Colonic mucosa (tissue), 4 donors: ENCODE measurements around the gene VCX. TPM values are rescaled to one million over a fixed set of nuclear protein-coding genes. Genes with fewer than 3 reads are reported as not detected.
"Not testable (repeated sequence)": the region's sequence is repeated elsewhere in the genome, so short reads cannot be mapped to it uniquely, and the experiment has no call there.

Experiments used
- DNase-seq: peaks from one replicate; pipeline ENCODE4 v3.0.0-alpha.2; 2020
- H3K27ac ChIP-seq: fragments of 200-600 bp; one replicate; pipeline ENCODE4 v1.8.0; 2021
- H3K27me3 ChIP-seq: fragments of 200-600 bp; one replicate; pipeline ENCODE4 v1.8.0; 2021
- H3K36me3 ChIP-seq: fragments of 200-600 bp; one replicate; pipeline ENCODE4 v1.8.0; 2021
- H3K4me1 ChIP-seq: fragments of 200-600 bp; one replicate; pipeline ENCODE4 v1.8.0; 2021; ENCODE audit warnings: mild to moderate bottlenecking
- H3K4me3 ChIP-seq: fragments of 200-600 bp; one replicate; pipeline ENCODE4 v1.8.0; 2021
- H3K9ac ChIP-seq, 2 donors: one replicate each; pipeline ENCODE4 v1.7.0; 2013; ENCODE audit warnings: control low read depth in 2 of 2, low read depth in 2 of 2, low read length in 2 of 2
- H3K9me3 ChIP-seq: fragments of 200-600 bp; one replicate; pipeline ENCODE4 v1.8.0; 2021
- intact Hi-C: fragments of 100-400 bp; cut with DNase I; formaldehyde crosslinking; loops from one replicate; pipeline ENCODE4 v1.14.1; 2022
- total RNA-seq, 2 donors: library from RNA; stranded (reverse); fragmentation: NEBNext Ultra II Directional in 1 of 2; extraction: Animal tissue kit (Norgen Biotek cat#: 25700) in 1 of 2; gene quantifications; one replicate each; pipeline ENCODE4 v1.2.1, GENCODE V29; 2021
- TF ChIP-seq, protein P1 (sequence below): fragments of 200-600 bp; IDR thresholded peaks from one replicate; pipeline ENCODE4 v1.8.0; 2022; ENCODE audit warnings: antibody characterized with exemption, mild to moderate bottlenecking
- donor health status: healthy.
- donor health status: DM: no; HTN: no; CAD: no.
- donor health status: DM: no; HTN: no; CAD: no.

Gene VCX
- not detected for total RNA-seq

DNA sequence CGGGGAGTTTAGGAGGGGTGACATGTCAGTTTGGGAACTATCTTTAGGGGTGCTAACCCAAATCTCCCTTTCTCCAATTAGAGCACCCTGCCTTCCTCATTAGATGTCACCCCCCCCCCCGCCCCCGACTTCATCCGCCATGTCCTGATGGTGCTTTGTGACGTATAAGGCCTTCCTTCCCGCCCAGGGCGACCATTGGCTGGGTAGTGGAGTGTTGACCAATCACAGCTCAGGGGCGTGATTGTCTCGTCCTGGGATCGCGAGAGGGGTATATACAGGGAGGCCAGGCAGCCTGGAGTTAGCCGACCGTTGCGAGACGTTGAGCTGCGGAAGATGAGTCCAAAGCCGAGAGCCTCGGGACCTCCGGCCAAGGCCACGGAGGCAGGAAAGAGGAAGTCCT is at the start of gene VCX:
VCX (plus strand) TSS at position 301 of the 400 bp plus-strand sequence; CDS start at position 334, 33 bp downstream.
- H3K27me3 ChIP-seq, H3K36me3 ChIP-seq, H3K4me3 ChIP-seq, H3K27ac ChIP-seq, H3K9me3 ChIP-seq, DNase-seq, intact Hi-C loops, H3K4me1 ChIP-seq, H3K9ac ChIP-seq: not testable (repeated sequence)

DNA sequence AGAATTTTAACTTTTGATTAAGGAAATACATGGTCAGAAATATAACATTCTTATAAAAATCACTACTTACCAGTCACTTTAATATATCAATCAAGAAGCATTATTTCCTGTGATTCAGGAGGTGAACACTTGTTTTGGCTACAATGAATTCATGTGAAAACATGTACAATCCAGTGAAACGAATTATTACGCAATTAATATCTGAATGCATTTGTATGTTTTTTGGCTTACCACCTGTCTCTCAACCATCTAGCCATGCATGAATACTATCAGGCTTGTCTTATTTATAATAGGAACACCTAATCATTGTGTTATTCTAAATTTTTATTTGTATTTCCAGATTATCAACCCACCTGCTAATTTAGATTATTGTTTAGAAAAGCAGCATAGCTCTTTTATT is 44.6 kb upstream of the VCX start:
- Histone ChIP-seq H3K27ac (no peak overlapping the region), H3K27me3 (no peaks in the 10 kb centered on the region), H3K9me3 (no peaks in the 10 kb centered on the region), H3K4me1 (no peaks in the 10 kb centered on the region), H3K36me3 (no peaks in the 10 kb centered on the region), H3K4me3 (no peak overlapping the region), H3K9ac (no peak overlapping the region)
- intact Hi-C loops: no loop called here
- no peak for DNase-seq
- TF ChIP-seq, protein P1, sequence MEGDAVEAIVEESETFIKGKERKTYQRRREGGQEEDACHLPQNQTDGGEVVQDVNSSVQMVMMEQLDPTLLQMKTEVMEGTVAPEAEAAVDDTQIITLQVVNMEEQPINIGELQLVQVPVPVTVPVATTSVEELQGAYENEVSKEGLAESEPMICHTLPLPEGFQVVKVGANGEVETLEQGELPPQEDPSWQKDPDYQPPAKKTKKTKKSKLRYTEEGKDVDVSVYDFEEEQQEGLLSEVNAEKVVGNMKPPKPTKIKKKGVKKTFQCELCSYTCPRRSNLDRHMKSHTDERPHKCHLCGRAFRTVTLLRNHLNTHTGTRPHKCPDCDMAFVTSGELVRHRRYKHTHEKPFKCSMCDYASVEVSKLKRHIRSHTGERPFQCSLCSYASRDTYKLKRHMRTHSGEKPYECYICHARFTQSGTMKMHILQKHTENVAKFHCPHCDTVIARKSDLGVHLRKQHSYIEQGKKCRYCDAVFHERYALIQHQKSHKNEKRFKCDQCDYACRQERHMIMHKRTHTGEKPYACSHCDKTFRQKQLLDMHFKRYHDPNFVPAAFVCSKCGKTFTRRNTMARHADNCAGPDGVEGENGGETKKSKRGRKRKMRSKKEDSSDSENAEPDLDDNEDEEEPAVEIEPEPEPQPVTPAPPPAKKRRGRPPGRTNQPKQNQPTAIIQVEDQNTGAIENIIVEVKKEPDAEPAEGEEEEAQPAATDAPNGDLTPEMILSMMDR: no peak

DNA sequence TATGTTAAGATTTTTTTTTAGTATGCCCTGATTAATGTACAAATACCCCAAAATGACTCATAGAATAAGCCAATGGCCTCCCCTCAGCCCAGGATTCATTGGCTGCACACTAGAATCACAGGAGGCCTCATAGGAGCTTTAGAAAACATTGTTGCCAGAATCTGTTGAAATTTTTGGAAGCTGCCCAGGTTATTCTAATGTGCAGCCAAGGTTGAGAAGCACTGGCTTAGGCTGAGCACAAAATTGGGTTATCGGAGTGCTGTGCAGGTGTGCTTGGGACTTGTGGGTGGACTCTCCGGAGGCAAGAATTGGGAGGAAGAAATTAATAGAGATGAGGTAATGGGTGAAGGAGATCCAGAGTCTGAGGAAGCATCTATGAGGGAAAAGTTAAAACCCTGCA is 41.3 kb upstream of the VCX start:
- Histone ChIP-seq H3K36me3 (no peaks in the 10 kb centered on the region), H3K4me3 (no peak overlapping the region), H3K9me3 (no peaks in the 10 kb centered on the region), H3K9ac (no peak overlapping the region), H3K27me3 (no peaks in the 10 kb centered on the region), H3K27ac (no peak overlapping the region), H3K4me1 (no peaks in the 10 kb centered on the region)
- DNase-seq: no peak
- intact Hi-C loops: no loop called here
- TF ChIP-seq, protein P1: no peak

DNA sequence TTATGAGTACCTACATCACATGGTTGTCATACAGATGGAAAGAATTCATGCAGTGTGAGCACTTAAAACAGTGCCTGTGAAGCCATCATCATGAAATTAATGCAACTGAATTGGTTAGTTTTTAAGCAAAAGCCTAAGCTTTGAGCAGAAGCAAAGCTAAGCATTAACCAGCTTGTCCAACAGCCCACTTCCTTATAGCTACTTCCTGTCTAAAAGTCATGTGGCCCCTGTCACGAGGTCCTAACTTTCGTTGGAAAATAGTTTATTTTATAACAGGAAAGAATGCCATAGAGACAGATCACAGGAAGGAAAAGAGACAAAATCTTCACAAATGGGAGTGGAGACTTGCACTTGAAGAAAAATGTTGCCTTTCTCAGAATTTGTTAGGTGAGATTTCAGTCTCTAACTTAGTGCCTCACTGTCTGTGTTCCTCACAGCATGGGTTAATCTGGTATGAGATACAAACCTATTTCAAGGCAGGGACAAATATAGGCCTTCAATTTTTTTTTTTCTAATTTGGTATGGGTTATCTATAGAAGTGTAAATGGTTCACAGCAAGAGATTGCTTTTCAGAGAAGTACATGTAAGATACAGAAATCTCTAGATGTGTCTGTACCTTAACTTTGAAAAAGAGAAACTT is 27.7 kb upstream of the VCX start:
- H3K4me3 ChIP-seq: no peak overlapping the region
- TF ChIP-seq, protein P1: no peak

DNA sequence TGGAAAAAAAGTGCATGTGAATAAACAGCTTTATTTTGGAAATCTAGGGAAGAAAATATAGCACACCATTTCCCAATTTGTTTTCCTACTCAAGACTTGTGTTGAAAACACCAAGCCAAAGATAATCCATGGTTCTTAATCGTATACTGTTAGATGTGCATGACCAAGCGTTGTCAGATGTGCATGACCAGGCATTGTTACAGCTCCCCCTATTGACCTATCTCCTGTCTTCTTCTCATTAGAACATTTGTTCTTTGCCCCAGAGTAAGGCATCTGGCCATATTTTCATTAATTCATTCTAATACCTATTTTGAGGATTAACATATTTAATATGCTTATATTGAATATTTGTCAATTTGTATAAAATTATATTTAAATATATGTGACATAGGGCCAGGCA is 14.4 kb upstream of the VCX start:
- TF ChIP-seq, protein P1: peak; percentile 30
- H3K27me3 ChIP-seq: no peaks in the 10 kb centered on the region
- no peak overlapping the region for H3K9ac ChIP-seq
- DNase-seq: no peak
- no peaks in the 10 kb centered on the region for H3K9me3 ChIP-seq
- no peaks in the 10 kb centered on the region for H3K4me1 ChIP-seq
- intact Hi-C loops: loop anchor here (10.0 kb wide), 1 partner anchor 104 kb away; no protein-coding TSS in a partner anchor
- no peak overlapping the region for H3K4me3 ChIP-seq
- H3K27ac ChIP-seq: no peak overlapping the region
- H3K36me3 ChIP-seq: no peaks in the 10 kb centered on the region

More for the DNA sequence above, 27.7 kb upstream of the VCX start:
- H3K36me3 ChIP-seq: no peaks in the 10 kb centered on the region
- no peaks in the 10 kb centered on the region for H3K9me3 ChIP-seq
- H3K27ac ChIP-seq: no peak overlapping the region
- no peak for DNase-seq
- no peak overlapping the region for H3K9ac ChIP-seq
- intact Hi-C loops: no loop called here
- no peaks in the 10 kb centered on the region for H3K4me1 ChIP-seq
- H3K27me3 ChIP-seq: no peaks in the 10 kb centered on the region

DNA sequence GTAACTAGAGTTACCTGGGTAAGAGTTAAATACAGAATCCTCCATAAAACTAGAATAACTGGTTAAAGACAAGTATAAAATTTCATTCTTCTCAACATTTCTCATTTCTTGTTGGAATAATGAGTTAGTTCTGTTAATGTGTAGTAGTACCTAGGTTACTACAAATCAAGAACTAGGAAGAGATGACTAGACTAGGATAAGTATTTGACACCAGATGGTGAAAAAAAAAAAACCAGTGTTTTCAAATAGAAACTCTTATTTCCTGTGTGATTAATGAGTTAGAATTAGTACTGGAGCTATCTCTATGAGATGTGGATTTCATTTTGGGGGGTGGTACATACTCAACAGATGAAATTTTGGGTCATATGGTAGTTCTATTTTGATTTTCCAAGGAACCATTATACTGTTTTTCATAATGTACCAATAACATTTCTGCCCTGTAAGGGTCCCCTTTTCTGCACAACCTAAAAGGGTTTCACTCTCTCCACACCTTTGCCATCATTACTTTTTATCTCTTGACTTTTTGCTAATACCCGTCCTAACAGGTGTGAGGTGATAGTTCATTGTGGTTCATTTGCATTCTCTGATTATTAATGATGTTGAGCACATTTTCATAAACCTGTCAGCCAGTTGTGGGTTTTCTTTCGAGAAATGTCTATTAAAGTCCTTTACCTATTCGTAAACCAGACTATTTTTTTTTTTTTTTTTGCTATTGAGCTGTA is 1.7 kb upstream of the VCX start:
- Histone ChIP-seq H3K4me1 (no peaks in the 10 kb centered on the region), H3K9me3 (no peaks in the 10 kb centered on the region), H3K36me3 (no peaks in the 10 kb centered on the region), H3K4me3 (no peak overlapping the region), H3K27ac (no peak overlapping the region), H3K27me3 (no peaks in the 10 kb centered on the region), H3K9ac (no peak overlapping the region)
- intact Hi-C loops: no loop called here
- TF ChIP-seq, protein P1: no peak
- no peak for DNase-seq
